ENCODE data around the gene ZNF367. TPM values are rescaled to one million over a fixed set of nuclear protein-coding genes. Genes with fewer than 3 reads are reported as not detected.

ZNF367 gene
- total and polyA plus RNA-seq, 5 donors from 2014 or later: 1.1 to 8.8 (median 1.5) TPM

- peaks cover 5 to 13% (median 9%) of the 10 kb centered on the region in 4 donors for H3K4me1 Mint-ChIP-seq
- no peak overlapping the region for H3K4me3 ChIP-seq (ENCODE audit: low read depth, low read length)
- H3K9me3 Mint-ChIP-seq: no peaks in the 10 kb centered on the region
- H3K36me3 Mint-ChIP-seq: peaks cover 25% of the 10 kb centered on the region
- no peaks in the 10 kb centered on the region for H3K4me1 ChIP-seq (ENCODE audit: control insufficient read depth, insufficient read depth, low read length, poor library complexity, severe bottlenecking)
- peak overlapping the region in 2 of 3 donors; percentile 41 to 63 for H3K27ac Mint-ChIP-seq
- H3K27me3 Mint-ChIP-seq: no peaks in the 10 kb centered on the region
- H3K9me3 ChIP-seq (ENCODE audit: control insufficient read depth in 2 of 2, low read length in 2 of 2): no peaks in the 10 kb centered on the region
- no peak overlapping the region for H3K27ac ChIP-seq (ENCODE audit: insufficient read depth, low read length, poor library complexity, severe bottlenecking)
- no peak for ATAC-seq (ENCODE audit: low read depth in 2 of 2)
- H3K27me3 ChIP-seq (ENCODE audit: control insufficient read depth, insufficient read depth, low read length): no peaks in the 10 kb centered on the region
- no peak for DNase-seq
- no peak overlapping the region for H3K4me3 Mint-ChIP-seq
- H3K36me3 ChIP-seq (ENCODE audit: control insufficient read depth, insufficient read depth, low read length): peaks cover 17% of the 10 kb centered on the region
Observed at GRCh38 chr9:96459268-96460007, 41.3 kb upstream of the ZNF367 start.

DNA sequence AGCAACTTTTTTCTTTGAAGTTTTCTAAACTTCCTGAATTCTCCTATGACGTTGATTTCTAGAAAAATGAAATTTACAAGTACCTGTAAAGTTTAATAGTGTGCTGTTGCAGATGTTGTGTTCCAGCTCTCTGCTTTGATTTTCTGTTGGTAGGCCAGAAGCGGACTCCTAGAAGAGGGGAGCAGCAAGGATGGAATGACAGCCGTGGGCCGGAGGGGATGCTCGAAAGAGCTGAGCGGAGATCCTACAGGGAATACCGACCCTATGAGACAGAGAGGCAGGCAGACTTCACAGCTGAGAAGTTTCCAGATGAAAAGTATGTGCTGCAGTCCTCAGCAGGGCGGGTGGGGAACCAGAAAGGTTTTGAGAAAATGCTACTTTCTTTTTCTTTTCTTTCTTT is 40.1 kb upstream of the ZNF367 start:
- Histone ChIP-seq H3K36me3 (ENCODE audit: control insufficient read depth, insufficient read depth, low read length) (peaks cover 17% of the 10 kb centered on the region), H3K27me3 (ENCODE audit: control insufficient read depth, insufficient read depth, low read length) (no peaks in the 10 kb centered on the region), H3K9me3 (ENCODE audit: control insufficient read depth in 2 of 2, low read length in 2 of 2) (no peaks in the 10 kb centered on the region), H3K4me3 (ENCODE audit: low read depth, low read length) (no peak overlapping the region), H3K4me1 (ENCODE audit: control insufficient read depth, insufficient read depth, low read length, poor library complexity, severe bottlenecking) (no peaks in the 10 kb centered on the region), H3K27ac (ENCODE audit: insufficient read depth, low read length, poor library complexity, severe bottlenecking) (no peak overlapping the region)
- Mint-ChIP-seq H3K9me3 (no peaks in the 10 kb centered on the region), H3K27me3 (no peaks in the 10 kb centered on the region), H3K36me3 (peaks cover 23% of the 10 kb centered on the region), H3K27ac (no peak overlapping the region), H3K4me3 (no peak overlapping the region), H3K4me1 (peaks cover 13 to 21% (median 16%) of the 10 kb centered on the region in 4 donors)
- DNase-seq (no peak), ATAC-seq (ENCODE audit: low read depth in 2 of 2) (no peak)

GRCh38 chr9:96457266-96457665 is 39.1 kb upstream of the ZNF367 start:
- no peaks in the 10 kb centered on the region for H3K27me3 Mint-ChIP-seq
- peaks cover 17% of the 10 kb centered on the region for H3K36me3 ChIP-seq (ENCODE audit: control insufficient read depth, insufficient read depth, low read length)
- no peaks in the 10 kb centered on the region for H3K9me3 ChIP-seq (ENCODE audit: control insufficient read depth in 2 of 2, low read length in 2 of 2)
- no peaks in the 10 kb centered on the region for H3K9me3 Mint-ChIP-seq
- ATAC-seq (ENCODE audit: low read depth in 2 of 2) (no peak), DNase-seq (no peak)
- H3K27ac Mint-ChIP-seq: no peak overlapping the region
- no peak overlapping the region for H3K4me3 Mint-ChIP-seq
- H3K4me1 ChIP-seq (ENCODE audit: control insufficient read depth, insufficient read depth, low read length, poor library complexity, severe bottlenecking): peaks cover 3% of the 10 kb centered on the region
- H3K4me3 ChIP-seq (ENCODE audit: low read depth, low read length): no peak overlapping the region
- H3K27me3 ChIP-seq (ENCODE audit: control insufficient read depth, insufficient read depth, low read length): no peaks in the 10 kb centered on the region
- H3K27ac ChIP-seq (ENCODE audit: insufficient read depth, low read length, poor library complexity, severe bottlenecking): no peak overlapping the region
- peaks cover 19 to 25% (median 21%) of the 10 kb centered on the region in 4 donors for H3K4me1 Mint-ChIP-seq
- H3K36me3 Mint-ChIP-seq: peaks cover 23% of the 10 kb centered on the region

GRCh38 chr9:96453625-96454024 is 35.5 kb upstream of the ZNF367 start:
- Mint-ChIP-seq H3K9me3 (no peaks in the 10 kb centered on the region), H3K4me1 (peaks cover 17 to 35% (median 28%) of the 10 kb centered on the region in 4 donors), H3K36me3 (peaks cover 4% of the 10 kb centered on the region), H3K27ac (peak overlapping the region in 1 of 3 donors; percentile 73), H3K27me3 (peaks cover 4% of the 10 kb centered on the region), H3K4me3 (peak overlapping the region in 3 of 4 donors; percentile 17 to 75 (median 52))
- H3K27me3 ChIP-seq (ENCODE audit: control insufficient read depth, insufficient read depth, low read length): no peaks in the 10 kb centered on the region
- H3K36me3 ChIP-seq (ENCODE audit: control insufficient read depth, insufficient read depth, low read length): peaks cover 4% of the 10 kb centered on the region
- H3K4me1 ChIP-seq (ENCODE audit: control insufficient read depth, insufficient read depth, low read length, poor library complexity, severe bottlenecking): peaks cover 27% of the 10 kb centered on the region
- DNase-seq (peak in 1 of 3 donors; percentile 21), ATAC-seq (ENCODE audit: low read depth in 2 of 2) (no peak)
- H3K4me3 ChIP-seq (ENCODE audit: low read depth, low read length): peak overlapping the region; percentile 7
- H3K27ac ChIP-seq (ENCODE audit: insufficient read depth, low read length, poor library complexity, severe bottlenecking): no peak overlapping the region
- no peaks in the 10 kb centered on the region for H3K9me3 ChIP-seq (ENCODE audit: control insufficient read depth in 2 of 2, low read length in 2 of 2)

GRCh38 chr9:96450613-96451528 is 32.7 kb upstream of the ZNF367 start:
- H3K27ac Mint-ChIP-seq: peak overlapping the region; percentile 94 to 98 (median 98)
- peak overlapping the region; percentile 59 for H3K27ac ChIP-seq (ENCODE audit: insufficient read depth, low read length, poor library complexity, severe bottlenecking)

DNA sequence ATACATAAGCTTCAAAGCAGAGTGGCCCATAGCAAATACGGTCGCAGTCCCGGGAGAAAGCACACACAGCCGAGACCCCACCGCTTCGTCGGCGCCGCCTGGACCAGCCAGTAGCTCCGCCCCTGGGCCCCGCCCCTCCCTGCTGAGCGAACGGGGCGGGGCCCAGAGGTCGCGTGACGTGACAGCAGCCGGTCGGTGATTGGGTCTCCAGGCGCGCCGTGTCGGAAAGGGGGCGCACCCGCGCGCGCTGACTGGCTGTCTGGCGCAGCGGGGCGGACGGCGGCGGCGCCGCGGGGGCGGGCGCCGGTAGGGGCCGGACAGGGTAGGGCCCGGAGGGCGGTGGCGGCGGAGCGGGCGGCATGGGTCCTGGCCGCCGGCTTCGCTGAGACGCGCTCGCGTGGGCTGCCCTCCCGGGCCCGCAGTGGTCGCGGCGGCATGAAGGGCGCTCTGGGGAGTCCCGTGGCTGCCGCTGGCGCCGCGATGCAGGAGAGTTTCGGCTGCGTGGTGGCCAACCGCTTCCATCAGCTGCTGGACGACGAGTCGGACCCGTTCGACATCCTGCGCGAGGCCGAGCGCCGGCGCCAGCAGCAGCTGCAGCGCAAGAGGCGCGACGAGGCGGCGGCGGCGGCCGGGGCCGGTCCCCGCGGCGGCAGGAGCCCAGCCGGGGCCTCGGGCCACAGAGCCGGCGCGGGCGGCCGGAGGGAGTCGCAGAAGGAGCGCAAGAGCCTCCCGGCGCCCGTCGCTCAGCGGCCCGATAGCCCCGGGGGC is 31.9 kb upstream of the ZNF367 start, which contains the start of gene HABP4:
Gene HABP4 (plus strand): TSS at position 325 of the 768 bp plus-strand sequence. CDS start 111 bp downstream, at position 436.
- no peaks in the 10 kb centered on the region for H3K36me3 ChIP-seq (ENCODE audit: control insufficient read depth, insufficient read depth, low read length)
- ATAC-seq (ENCODE audit: low read depth in 2 of 2): peak; percentile 94 to 95
- H3K27me3 ChIP-seq (ENCODE audit: control insufficient read depth, insufficient read depth, low read length): no peaks in the 10 kb centered on the region
- H3K27ac ChIP-seq (ENCODE audit: insufficient read depth, low read length, poor library complexity, severe bottlenecking): peak within 1 kb of the TSS; percentile 59
- Mint-ChIP-seq H3K4me3 (peak within 1 kb of the TSS; percentile 88 to 97 (median 96)), H3K27me3 (peaks cover 14% of the 10 kb centered on the region), H3K4me1 (peaks cover 17 to 30% (median 23%) of the 10 kb centered on the region in 4 donors), H3K27ac (peak within 1 kb of the TSS; percentile 77 to 98 (median 98)), H3K9me3 (no peaks in the 10 kb centered on the region), H3K36me3 (no peaks in the 10 kb centered on the region)
- peak; percentile 94 for DNase-seq
- H3K4me3 ChIP-seq (ENCODE audit: low read depth, low read length): peak within 1 kb of the TSS; percentile 88
- no peaks in the 10 kb centered on the region for H3K9me3 ChIP-seq (ENCODE audit: control insufficient read depth in 2 of 2, low read length in 2 of 2)
- peaks cover 27% of the 10 kb centered on the region for H3K4me1 ChIP-seq (ENCODE audit: control insufficient read depth, insufficient read depth, low read length, poor library complexity, severe bottlenecking)

More at GRCh38 chr9:96450613-96451528, 32.7 kb upstream of the ZNF367 start:
- Histone ChIP-seq H3K4me1 (ENCODE audit: control insufficient read depth, insufficient read depth, low read length, poor library complexity, severe bottlenecking) (peaks cover 27% of the 10 kb centered on the region), H3K27me3 (ENCODE audit: control insufficient read depth, insufficient read depth, low read length) (no peaks in the 10 kb centered on the region), H3K4me3 (ENCODE audit: low read depth, low read length) (peak overlapping the region; percentile 88), H3K36me3 (ENCODE audit: control insufficient read depth, insufficient read depth, low read length) (no peaks in the 10 kb centered on the region), H3K9me3 (ENCODE audit: control insufficient read depth in 2 of 2, low read length in 2 of 2) (no peaks in the 10 kb centered on the region)
- Mint-ChIP-seq H3K27me3 (peaks cover 10% of the 10 kb centered on the region), H3K4me3 (peak overlapping the region; percentile 96 to 97 (median 96)), H3K36me3 (no peaks in the 10 kb centered on the region), H3K4me1 (peaks cover 17 to 30% (median 23%) of the 10 kb centered on the region in 4 donors), H3K9me3 (no peaks in the 10 kb centered on the region)
- DNase-seq (peak; percentile 28 to 63 (median 55)), ATAC-seq (ENCODE audit: low read depth in 2 of 2) (no peak)

DNA sequence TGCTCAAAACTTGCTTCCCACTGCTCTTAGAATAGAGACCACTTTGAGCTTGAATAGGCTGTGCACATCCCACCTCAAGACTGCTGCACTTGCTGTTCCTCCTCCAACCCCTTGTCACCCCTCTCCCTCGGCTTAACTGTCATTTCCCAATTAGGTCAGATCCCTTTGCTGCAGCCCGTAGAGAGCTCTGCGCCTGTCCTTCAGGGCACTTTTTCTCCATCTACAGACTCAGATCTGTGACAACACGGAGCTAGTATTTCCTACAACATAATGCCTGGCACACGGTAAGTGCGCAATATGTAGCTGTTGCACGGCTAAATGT is 31.3 kb upstream of the ZNF367 start:
- H3K27ac ChIP-seq (ENCODE audit: insufficient read depth, low read length, poor library complexity, severe bottlenecking): no peak overlapping the region
- peaks cover 27% of the 10 kb centered on the region for H3K4me1 ChIP-seq (ENCODE audit: control insufficient read depth, insufficient read depth, low read length, poor library complexity, severe bottlenecking)
- H3K9me3 ChIP-seq (ENCODE audit: control insufficient read depth in 2 of 2, low read length in 2 of 2): no peaks in the 10 kb centered on the region
- DNase-seq: no peak
- Mint-ChIP-seq H3K4me1 (peaks cover 17 to 30% (median 23%) of the 10 kb centered on the region in 4 donors), H3K4me3 (peak overlapping the region; percentile 69 to 90 (median 78)), H3K36me3 (no peaks in the 10 kb centered on the region), H3K27ac (peak overlapping the region in 2 of 3 donors; percentile 53 to 64), H3K27me3 (peaks cover 14% of the 10 kb centered on the region), H3K9me3 (no peaks in the 10 kb centered on the region)
- no peak for ATAC-seq (ENCODE audit: low read depth in 2 of 2)
- H3K36me3 ChIP-seq (ENCODE audit: control insufficient read depth, insufficient read depth, low read length): no peaks in the 10 kb centered on the region
- H3K4me3 ChIP-seq (ENCODE audit: low read depth, low read length): peak overlapping the region; percentile 75
- no peaks in the 10 kb centered on the region for H3K27me3 ChIP-seq (ENCODE audit: control insufficient read depth, insufficient read depth, low read length)

Data from CD4-positive, CD25-positive, alpha-beta regulatory T cell (primary cell).